ENCODE results near the gene KIF1A. TPM values are rescaled to one million over a fixed set of nuclear protein-coding genes. Genes with fewer than 3 reads are reported as not detected.

The KIF1A gene
- total RNA-seq, 1 donor from 2014 or later, result 29.9 TPM

GRCh38 chr2:240768216-240768615, 51.8 kb downstream of the KIF1A start:
- Histone ChIP-seq H3K4me2 (no peak overlapping the region), H4K20me1 (ENCODE audit: low read depth) (no peaks in the 10 kb centered on the region), H3K4me3 (no peak overlapping the region), H3K4me1 (no peaks in the 10 kb centered on the region), H3K79me2 (ENCODE audit: low read depth) (no peaks in the 10 kb centered on the region), H3K36me3 (no peaks in the 10 kb centered on the region), H3K27me3 (no peaks in the 10 kb centered on the region), H3K9ac (no peak overlapping the region), H3K27ac (no peak overlapping the region), H3F3A (ENCODE audit: low read depth) (no peaks in the 10 kb centered on the region), H3K9me3 (ENCODE audit: low read depth) (no peaks in the 10 kb centered on the region), H2AFZ (replicated peaks) (no peak overlapping the region)
- Mint-ChIP-seq H3K9me3 (no peaks in the 10 kb centered on the region), H3K4me1 (no peaks in the 10 kb centered on the region), H3K27ac (no peak overlapping the region), H3K36me3 (peaks cover 2% of the 10 kb centered on the region), H3K27me3 (ENCODE audit: insufficient read depth, low read depth) (no peaks in the 10 kb centered on the region), H3K4me3 (no peak overlapping the region)
- no peak for DNase-seq (ENCODE audit: low spot score)
- no peak for TF ChIP-seq CTCF (IDR thresholded peaks at IDR 0.05)

- DNase-seq (ENCODE audit: low spot score), result no peak
- no peaks in the 10 kb centered on the region for H4K20me1 ChIP-seq (ENCODE audit: low read depth)
- no peaks in the 10 kb centered on the region for H3K9me3 ChIP-seq (ENCODE audit: low read depth)
- H3K4me3 Mint-ChIP-seq, result no peak overlapping the region
- no peaks in the 10 kb centered on the region for H3K4me1 ChIP-seq
- H3K4me1 Mint-ChIP-seq, result no peaks in the 10 kb centered on the region
- no peaks in the 10 kb centered on the region for H3K79me2 ChIP-seq (ENCODE audit: low read depth)
- no peak overlapping the region for H3K4me3 ChIP-seq
- H3K27ac Mint-ChIP-seq, result no peak overlapping the region
- peaks cover 2% of the 10 kb centered on the region for H3K27me3 Mint-ChIP-seq (ENCODE audit: insufficient read depth, low read depth)
- H3K27me3 ChIP-seq, result no peaks in the 10 kb centered on the region
- no peaks in the 10 kb centered on the region for H3K9me3 Mint-ChIP-seq
- no peaks in the 10 kb centered on the region for H3F3A ChIP-seq (ENCODE audit: low read depth)
- no peak overlapping the region for H3K9ac ChIP-seq
- H2AFZ ChIP-seq (replicated peaks), result no peak overlapping the region
- no peak overlapping the region for H3K27ac ChIP-seq
- peaks cover 2% of the 10 kb centered on the region for H3K36me3 Mint-ChIP-seq
- TF ChIP-seq CTCF (IDR thresholded peaks at IDR 0.05) (no peak), EZH2phosphoT487 (IDR thresholded peaks at IDR 0.05) (no peak), EZH2 (IDR thresholded peaks at IDR 0.05) (no peak)
- H3K4me2 ChIP-seq, result no peak overlapping the region
- H3K36me3 ChIP-seq, result no peaks in the 10 kb centered on the region
Measured at GRCh38 chr2:240767341-240767740, 52.7 kb downstream of the KIF1A start.

DNA sequence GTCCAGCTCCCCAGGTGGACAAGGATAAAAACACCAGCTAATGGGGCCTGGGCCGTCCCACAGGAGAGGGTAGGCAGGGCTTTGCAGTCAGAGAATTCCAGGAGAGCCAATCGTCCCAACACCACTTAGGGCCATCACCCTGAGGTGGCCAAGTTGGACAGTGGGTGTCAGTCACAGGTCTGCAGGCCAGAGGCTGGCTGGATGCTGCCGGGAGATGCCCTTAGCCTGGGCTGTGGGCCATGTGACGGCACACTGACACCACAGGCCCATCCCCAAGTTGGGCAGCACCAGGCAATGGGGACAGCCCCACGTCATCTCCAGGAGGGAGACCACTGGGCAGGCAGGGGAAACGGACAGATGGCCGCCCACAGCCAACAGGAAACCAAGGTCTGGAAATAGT, 53.9 kb downstream of the KIF1A start:
- no peak for TF ChIP-seq CTCF (IDR thresholded peaks at IDR 0.05)
- no peak for TF ChIP-seq EZH2phosphoT487 (IDR thresholded peaks at IDR 0.05)
- no peak for TF ChIP-seq EZH2 (IDR thresholded peaks at IDR 0.05)
- Mint-ChIP-seq H3K4me3 (no peak overlapping the region), H3K9me3 (no peaks in the 10 kb centered on the region), H3K27me3 (ENCODE audit: insufficient read depth, low read depth) (peaks cover 2% of the 10 kb centered on the region), H3K4me1 (no peaks in the 10 kb centered on the region), H3K36me3 (peaks cover 2% of the 10 kb centered on the region), H3K27ac (no peak overlapping the region)
- H3K9me3 ChIP-seq (ENCODE audit: low read depth), result no peaks in the 10 kb centered on the region
- H3K4me1 ChIP-seq, result no peaks in the 10 kb centered on the region
- H3K9ac ChIP-seq, result no peak overlapping the region
- H3K27ac ChIP-seq, result no peak overlapping the region
- no peaks in the 10 kb centered on the region for H3K27me3 ChIP-seq
- no peak overlapping the region for H3K4me3 ChIP-seq
- no peaks in the 10 kb centered on the region for H3F3A ChIP-seq (ENCODE audit: low read depth)
- H3K79me2 ChIP-seq (ENCODE audit: low read depth), result no peaks in the 10 kb centered on the region
- DNase-seq (ENCODE audit: low spot score), result no peak
- no peak overlapping the region for H3K4me2 ChIP-seq
- no peak overlapping the region for H2AFZ ChIP-seq (replicated peaks)
- H3K36me3 ChIP-seq, result no peaks in the 10 kb centered on the region
- H4K20me1 ChIP-seq (ENCODE audit: low read depth), result no peaks in the 10 kb centered on the region

DNA sequence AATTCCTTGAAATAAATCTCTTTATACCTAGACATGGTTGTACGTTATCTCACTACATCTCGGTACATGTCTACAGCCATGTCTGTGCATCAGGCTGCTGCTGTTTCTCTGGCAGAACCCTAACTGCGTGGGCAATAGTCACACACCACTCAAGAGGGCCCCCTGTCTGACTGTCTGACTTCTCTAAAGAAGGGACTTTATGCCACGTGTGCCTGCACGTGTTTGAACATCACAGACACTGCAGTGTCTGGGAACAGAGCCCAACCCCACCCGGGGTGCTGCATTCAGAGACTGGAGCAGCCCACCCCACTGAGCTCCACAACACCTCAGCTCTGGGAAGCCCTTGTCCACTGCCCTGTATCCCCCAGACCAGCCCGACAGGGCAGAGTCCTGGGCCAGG, 55.0 kb downstream of the KIF1A start:
- Histone ChIP-seq H3K27me3 (no peaks in the 10 kb centered on the region), H3K9me3 (ENCODE audit: low read depth) (no peaks in the 10 kb centered on the region), H3F3A (ENCODE audit: low read depth) (no peaks in the 10 kb centered on the region), H4K20me1 (ENCODE audit: low read depth) (no peaks in the 10 kb centered on the region), H3K27ac (no peak overlapping the region), H3K36me3 (no peaks in the 10 kb centered on the region), H3K4me1 (no peaks in the 10 kb centered on the region), H2AFZ (replicated peaks) (no peak overlapping the region), H3K4me2 (no peak overlapping the region), H3K4me3 (no peak overlapping the region), H3K9ac (no peak overlapping the region), H3K79me2 (ENCODE audit: low read depth) (no peaks in the 10 kb centered on the region)
- no peak overlapping the region for H3K27ac Mint-ChIP-seq
- H3K4me1 Mint-ChIP-seq, result no peaks in the 10 kb centered on the region
- H3K27me3 Mint-ChIP-seq (ENCODE audit: insufficient read depth, low read depth), result peaks cover 2% of the 10 kb centered on the region
- peaks cover 2% of the 10 kb centered on the region for H3K36me3 Mint-ChIP-seq
- no peak for DNase-seq (ENCODE audit: low spot score)
- TF ChIP-seq EZH2phosphoT487 (IDR thresholded peaks at IDR 0.05) (no peak), EZH2 (IDR thresholded peaks at IDR 0.05) (no peak), CTCF (IDR thresholded peaks at IDR 0.05) (no peak)
- no peak overlapping the region for H3K4me3 Mint-ChIP-seq
- no peaks in the 10 kb centered on the region for H3K9me3 Mint-ChIP-seq
